Smooth muscle cell (in vitro differentiated cells): ENCODE measurements around the gene TRERF1. TPM values are rescaled to one million over a fixed set of nuclear protein-coding genes. Genes with fewer than 3 reads are reported as not detected.

Experiments used
- DNase-seq: peaks from one replicate; lab custom pipeline; 2025; ENCODE audit not compliant: unreplicated experiment; lab: John Stamatoyannopoulos, UW
- H2AFZ ChIP-seq: fragments of 200-600 bp; sonication (generic); 2 replicates; pipeline ENCODE4 v1.6.0; 2016; ENCODE audit warnings: antibody characterized with exemption, low read depth, mild to moderate bottlenecking
- H3F3A ChIP-seq: fragments of 200-600 bp; sonication (generic); 2 replicates; pipeline ENCODE4 v1.6.0; 2017; ENCODE audit warnings: antibody characterized with exemption, low read depth
- H3K27ac ChIP-seq: fragments of 200-600 bp; sonication (generic); 2 replicates; pipeline ENCODE4 v1.5.1; 2016; ENCODE audit warnings: low read depth, mild to moderate bottlenecking
- H3K27me3 ChIP-seq: fragments of 200-600 bp; sonication (generic); 2 replicates; pipeline ENCODE4 v1.6.1; 2016; ENCODE audit warnings: low read depth, mild to moderate bottlenecking
- H3K36me3 ChIP-seq: fragments of 200-600 bp; sonication (generic); 2 replicates; pipeline ENCODE4 v1.5.1; 2016; ENCODE audit warnings: low read depth
- H3K4me1 ChIP-seq: fragments of 200-600 bp; sonication (generic); 2 replicates; pipeline ENCODE4 v1.5.1; 2016; ENCODE audit warnings: low read depth
- H3K4me2 ChIP-seq: fragments of 200-600 bp; sonication (generic); 2 replicates; pipeline ENCODE4 v1.6.0; 2016; ENCODE audit warnings: mild to moderate bottlenecking
- H3K4me3 ChIP-seq: fragments of 200-600 bp; sonication (generic); 2 replicates; pipeline ENCODE4 v1.5.1; 2016; ENCODE audit warnings: mild to moderate bottlenecking
- H3K79me2 ChIP-seq: fragments of 200-600 bp; sonication (generic); 2 replicates; pipeline ENCODE4 v1.6.0; 2016; ENCODE audit warnings: low read depth, mild to moderate bottlenecking
- H3K9ac ChIP-seq: fragments of 200-600 bp; sonication (generic); 2 replicates; pipeline ENCODE4 v1.6.0; 2016; ENCODE audit warnings: low read depth
- H3K9me3 ChIP-seq: fragments of 200-600 bp; sonication (generic); replicated peaks from 2 replicates; pipeline ENCODE4 v1.5.1; 2016; ENCODE audit warnings: low read depth
- H4K20me1 ChIP-seq: fragments of 200-600 bp; sonication (generic); 2 replicates; pipeline ENCODE4 v1.6.0; 2016; ENCODE audit warnings: low read depth
- WGBS: methylation state at CpG from one replicate; pipeline ENCODE4 v1.1.7; 2016; ENCODE audit warnings: low lambda C conversion rate; 5-methylcytosine and 5-hydroxymethylcytosine counted together
- polyA plus RNA-seq: library from polyadenylated mRNA; unstranded; fragments of >200 nt; fragmentation: Nextera tagmentation; extraction: Ambion mirVana; gene quantifications from 2 replicates; pipeline ENCODE4 v1.2.1, GENCODE V29; 2016
- total RNA-seq: library from RNA; depleted of rRNA; stranded (reverse); fragments of >200 nt; gene quantifications from 2 replicates; pipeline ENCODE4 v1.2.3, GENCODE V29; 2014
- TF ChIP-seq, protein P1 (sequence below): fragments of 200-600 bp; sonication (generic); IDR thresholded peaks from 2 replicates; pipeline ENCODE4 v1.5.1; 2017; ENCODE audit warnings: borderline replicate concordance, mild to moderate bottlenecking, antibody characterized with exemption; ENCODE audit not compliant: insufficient read depth, poor library complexity, severe bottlenecking

TRERF1 gene, protein sequence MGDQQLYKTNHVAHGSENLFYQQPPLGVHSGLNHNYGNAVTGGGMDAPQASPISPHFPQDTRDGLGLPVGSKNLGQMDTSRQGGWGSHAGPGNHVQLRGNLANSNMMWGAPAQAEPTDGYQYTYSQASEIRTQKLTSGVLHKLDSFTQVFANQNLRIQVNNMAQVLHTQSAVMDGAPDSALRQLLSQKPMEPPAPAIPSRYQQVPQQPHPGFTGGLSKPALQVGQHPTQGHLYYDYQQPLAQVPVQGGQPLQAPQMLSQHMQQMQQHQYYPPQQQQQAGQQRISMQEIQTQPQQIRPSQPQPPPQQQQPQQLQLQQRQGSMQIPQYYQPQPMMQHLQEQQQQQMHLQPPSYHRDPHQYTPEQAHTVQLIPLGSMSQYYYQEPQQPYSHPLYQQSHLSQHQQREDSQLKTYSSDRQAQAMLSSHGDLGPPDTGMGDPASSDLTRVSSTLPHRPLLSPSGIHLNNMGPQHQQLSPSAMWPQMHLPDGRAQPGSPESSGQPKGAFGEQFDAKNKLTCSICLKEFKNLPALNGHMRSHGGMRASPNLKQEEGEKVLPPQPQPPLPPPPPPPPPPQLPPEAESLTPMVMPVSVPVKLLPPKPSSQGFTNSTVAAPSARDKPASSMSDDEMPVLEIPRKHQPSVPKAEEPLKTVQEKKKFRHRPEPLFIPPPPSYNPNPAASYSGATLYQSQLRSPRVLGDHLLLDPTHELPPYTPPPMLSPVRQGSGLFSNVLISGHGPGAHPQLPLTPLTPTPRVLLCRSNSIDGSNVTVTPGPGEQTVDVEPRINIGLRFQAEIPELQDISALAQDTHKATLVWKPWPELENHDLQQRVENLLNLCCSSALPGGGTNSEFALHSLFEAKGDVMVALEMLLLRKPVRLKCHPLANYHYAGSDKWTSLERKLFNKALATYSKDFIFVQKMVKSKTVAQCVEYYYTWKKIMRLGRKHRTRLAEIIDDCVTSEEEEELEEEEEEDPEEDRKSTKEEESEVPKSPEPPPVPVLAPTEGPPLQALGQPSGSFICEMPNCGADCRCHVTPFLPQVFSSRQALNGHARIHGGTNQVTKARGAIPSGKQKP (N-terminal part only)
- total RNA-seq (3.5 and 3.7 TPM in 2 replicates), polyA plus RNA-seq (4.5 and 5.3 TPM in 2 replicates)

DNA sequence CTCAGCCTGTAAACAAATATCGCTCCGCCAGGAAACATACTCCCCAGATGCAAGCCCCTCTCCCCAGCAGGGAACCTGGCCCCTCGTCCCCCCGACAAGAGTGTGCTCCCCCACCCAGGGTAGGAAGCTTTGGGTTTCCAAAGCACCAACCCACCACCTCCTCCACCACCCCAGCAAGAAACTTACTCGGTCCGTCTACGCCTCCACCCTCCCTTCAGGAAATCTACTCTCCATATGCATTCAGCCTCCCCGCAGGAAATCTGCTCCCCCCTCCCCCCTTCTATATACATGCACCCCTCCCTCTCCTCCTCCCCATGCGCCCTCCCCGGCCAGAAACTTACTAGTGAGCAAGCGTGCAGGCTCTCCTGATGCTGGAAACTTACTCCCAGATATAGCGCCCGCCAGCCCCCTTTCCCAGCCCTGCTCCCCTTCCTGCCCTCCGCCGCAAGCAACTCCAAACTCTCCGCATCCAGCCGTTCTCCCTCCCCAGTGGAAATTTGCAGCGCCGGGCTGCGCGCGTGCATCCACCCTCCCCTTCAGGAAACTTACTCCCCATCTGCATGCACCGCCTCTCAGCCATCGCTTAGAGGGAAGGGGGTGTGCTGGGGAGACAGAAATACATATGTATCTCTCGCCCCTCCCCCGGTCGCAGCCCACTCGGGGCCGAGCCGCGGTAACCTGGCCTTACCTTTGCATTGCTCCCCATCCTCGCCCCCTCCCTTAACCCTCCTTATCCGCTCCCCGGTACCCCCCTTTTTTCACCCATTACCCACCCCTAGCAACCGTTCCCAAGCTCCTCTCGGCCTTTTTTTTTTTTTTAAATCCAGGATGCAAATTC, at the start of gene TRERF1:
Gene TRERF1 (minus strand): TSS at position 594 of the 838 bp plus-strand sequence. CDS start 182,336 bp downstream, outside the sequence.
- TF ChIP-seq, protein P1, sequence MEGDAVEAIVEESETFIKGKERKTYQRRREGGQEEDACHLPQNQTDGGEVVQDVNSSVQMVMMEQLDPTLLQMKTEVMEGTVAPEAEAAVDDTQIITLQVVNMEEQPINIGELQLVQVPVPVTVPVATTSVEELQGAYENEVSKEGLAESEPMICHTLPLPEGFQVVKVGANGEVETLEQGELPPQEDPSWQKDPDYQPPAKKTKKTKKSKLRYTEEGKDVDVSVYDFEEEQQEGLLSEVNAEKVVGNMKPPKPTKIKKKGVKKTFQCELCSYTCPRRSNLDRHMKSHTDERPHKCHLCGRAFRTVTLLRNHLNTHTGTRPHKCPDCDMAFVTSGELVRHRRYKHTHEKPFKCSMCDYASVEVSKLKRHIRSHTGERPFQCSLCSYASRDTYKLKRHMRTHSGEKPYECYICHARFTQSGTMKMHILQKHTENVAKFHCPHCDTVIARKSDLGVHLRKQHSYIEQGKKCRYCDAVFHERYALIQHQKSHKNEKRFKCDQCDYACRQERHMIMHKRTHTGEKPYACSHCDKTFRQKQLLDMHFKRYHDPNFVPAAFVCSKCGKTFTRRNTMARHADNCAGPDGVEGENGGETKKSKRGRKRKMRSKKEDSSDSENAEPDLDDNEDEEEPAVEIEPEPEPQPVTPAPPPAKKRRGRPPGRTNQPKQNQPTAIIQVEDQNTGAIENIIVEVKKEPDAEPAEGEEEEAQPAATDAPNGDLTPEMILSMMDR = no peak
- Histone ChIP-seq H3K4me3 (peak within 1 kb of the TSS; percentile 69), H3K4me2 (peak within 1 kb of the TSS; percentile 98), H3F3A (peaks cover 4% of the 10 kb centered on the region), H3K79me2 (peaks cover 12% of the 10 kb centered on the region), H3K36me3 (no peaks in the 10 kb centered on the region), H3K27ac (peak within 1 kb of the TSS; percentile 20), H3K27me3 (no peaks in the 10 kb centered on the region), H4K20me1 (no peaks in the 10 kb centered on the region), H3K9me3 (no peaks in the 10 kb centered on the region), H2AFZ (peak within 1 kb of the TSS; percentile 68), H3K9ac (no peak within 1 kb of the TSS), H3K4me1 (peaks cover 5% of the 10 kb centered on the region)
- DNase-seq = peak; percentile 69
- WGBS = 3% methylated on average over 26 of the region's 36 CpGs

DNA sequence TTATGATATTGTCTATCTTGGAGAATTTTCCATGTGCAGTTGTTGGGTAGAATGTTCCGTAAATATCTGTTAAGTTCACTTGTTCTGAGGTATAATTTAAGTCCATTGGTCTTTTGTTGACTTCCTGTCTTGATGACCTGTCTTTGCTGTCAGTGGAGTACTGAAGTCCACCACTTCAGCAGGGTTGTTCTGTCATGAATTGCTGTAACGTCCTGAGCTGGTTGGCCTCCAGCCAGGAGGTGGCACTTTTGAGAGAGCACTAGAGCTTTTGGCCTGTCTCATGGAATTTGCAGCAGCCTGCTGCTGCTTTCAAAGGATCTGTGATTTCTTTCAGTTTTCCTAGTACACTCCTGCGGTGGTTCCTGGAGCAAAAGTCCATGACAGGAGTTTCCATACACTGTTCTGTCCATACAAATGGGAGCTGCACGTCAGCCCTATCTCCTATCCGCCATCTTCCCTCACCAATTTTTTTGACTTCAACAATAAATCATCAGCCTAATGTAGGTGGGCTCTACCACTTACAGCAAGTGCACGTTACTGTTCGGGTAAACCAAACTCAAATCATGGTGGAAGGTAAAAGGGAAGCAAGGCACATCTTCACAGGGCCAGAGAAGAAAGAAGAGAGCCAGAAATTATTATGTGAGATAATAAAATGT, 46.9 kb upstream of the TRERF1 start:
- H3K4me3 ChIP-seq = no peak overlapping the region
- no peak overlapping the region for H3K9ac ChIP-seq
- no peaks in the 10 kb centered on the region for H3K36me3 ChIP-seq
- H3K27ac ChIP-seq = no peak overlapping the region
- no peak overlapping the region for H3K4me2 ChIP-seq
- no peak for DNase-seq
- H3K4me1 ChIP-seq = no peaks in the 10 kb centered on the region
- WGBS = 84% methylated on average over 7 of the region's 7 CpGs
- TF ChIP-seq, protein P1 = no peak
- H3F3A ChIP-seq = no peaks in the 10 kb centered on the region
- H3K79me2 ChIP-seq = no peaks in the 10 kb centered on the region
- no peak overlapping the region for H2AFZ ChIP-seq
- H4K20me1 ChIP-seq = no peaks in the 10 kb centered on the region
- no peaks in the 10 kb centered on the region for H3K9me3 ChIP-seq
- no peaks in the 10 kb centered on the region for H3K27me3 ChIP-seq

DNA sequence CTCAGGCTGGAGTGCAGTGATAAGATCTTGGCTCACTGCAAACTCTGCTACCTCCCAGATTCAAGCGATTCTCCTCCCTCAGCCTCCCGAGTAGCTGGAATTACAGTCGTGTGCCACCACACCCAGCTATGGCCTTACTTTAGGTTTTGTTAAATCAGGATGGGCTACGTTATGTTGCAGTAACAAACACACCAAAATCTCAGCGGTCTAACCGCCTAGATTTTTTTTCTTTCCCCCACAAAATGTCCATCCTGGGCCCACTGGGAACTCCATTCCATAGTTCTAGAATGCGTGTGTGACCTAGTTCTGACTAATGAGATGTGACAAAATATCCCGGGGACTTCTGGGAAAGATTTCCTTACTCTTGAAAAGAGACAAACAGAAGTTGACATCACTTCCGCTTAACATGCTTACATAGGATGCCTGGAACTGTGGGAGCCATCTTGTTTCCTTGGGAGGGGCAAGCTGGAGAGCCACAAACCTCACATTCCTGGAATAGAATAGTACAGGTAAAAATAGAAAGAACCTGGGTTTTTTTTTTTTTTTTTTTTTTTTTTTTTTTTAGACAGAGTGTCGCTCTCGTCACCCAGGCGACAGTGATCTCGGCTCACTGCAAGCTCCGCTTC, 42.3 kb upstream of the TRERF1 start:
- Histone ChIP-seq H3K36me3 (no peaks in the 10 kb centered on the region), H3K4me3 (no peak overlapping the region), H3K9me3 (no peaks in the 10 kb centered on the region), H2AFZ (no peak overlapping the region), H4K20me1 (no peaks in the 10 kb centered on the region), H3K79me2 (no peaks in the 10 kb centered on the region), H3K27ac (no peak overlapping the region), H3K4me1 (no peaks in the 10 kb centered on the region), H3F3A (no peaks in the 10 kb centered on the region), H3K9ac (no peak overlapping the region), H3K27me3 (no peaks in the 10 kb centered on the region), H3K4me2 (no peak overlapping the region)
- WGBS = 91% methylated on average over 10 of the region's 14 CpGs
- TF ChIP-seq, protein P1 = no peak
- no peak for DNase-seq
